HCT116 (cell line): Measurements from ENCODE around the gene SLC15A3. TPM values are rescaled to one million over a fixed set of nuclear protein-coding genes. Genes with fewer than 3 reads are reported as not detected.

ENCODE experiments used
- ATAC-seq: fragments of 200-7000 bp; cut with Tn5 transposase; 2 replicates; pipeline ENCODE4 v1.9.1; 2020; ENCODE audit warnings: mild to moderate bottlenecking, moderate library complexity
- BruUV-seq: library from RNA; stranded (reverse); fragments of 400-500 nt; replicated peaks from 2 replicates; lab custom pipeline; 2021; lab: Mats Ljungman, UMichigan
- CTCF ChIA-PET: fragments of 300-600 bp; sonication (Branson Sonifier 250); formaldehyde crosslinking; loops from one replicate; lab custom pipeline; 2021; ENCODE audit warnings: antibody characterized with exemption; lab: Charles Lee
- POLR2A ChIA-PET: fragments of 300-600, 350-600 bp; sonication (Branson Sonifier 250); formaldehyde crosslinking; loops from one replicate; lab custom pipeline; 2021; ENCODE audit warnings: antibody characterized with exemption; lab: Charles Lee
- RAD21 ChIA-PET, 2 experiments: fragments of 300-600 bp; sonication (Branson Sonifier 250); formaldehyde crosslinking; loops; one replicate each; lab custom pipeline; 2023; ENCODE audit warnings: low total read pairs in 2 of 2; ENCODE audit not compliant: uncharacterized antibody in 2 of 2, unreplicated experiment in 2 of 2, low non-redundant PET in 1 of 2; lab: Charles Lee
- DNase-seq: peaks from one replicate; pipeline ENCODE4 v3.0.0-alpha.2; 2010; ENCODE audit warnings: low read depth, low spot score
- H2AFZ ChIP-seq: fragments of 200-600 bp; shearing (Covaris generic), sonication (generic); 2 replicates; pipeline ENCODE4 v1.6.1; 2017; ENCODE audit warnings: low read depth, mixed run types, mixed read lengths, antibody characterized with exemption, low read length; ENCODE audit not compliant: poor library complexity, severe bottlenecking
- H3K27ac ChIP-seq: 2 replicates; pipeline ENCODE4 v1.5.1; 2012; ENCODE audit warnings: low read depth, low read length
- H3K27me3 ChIP-seq: fragments of 200-600 bp; sonication (generic); 2 replicates; pipeline ENCODE4 v1.6.1; 2016; ENCODE audit warnings: mixed run types, low read length, mixed read lengths; ENCODE audit not compliant: insufficient read depth
- H3K36me3 ChIP-seq, 2 experiments: fragments of 200-500 bp in 1 of 2; fragments of 200-600 bp in 1 of 2; sonication (Bioruptor generic) in 1 of 2; sonication (generic) in 1 of 2; 2 replicates each; pipeline versions ENCODE4 v1.5.1 to v1.6.1; 2014 to 2016; ENCODE audit warnings: low read length in 2 of 2, inconsistent platforms in 1 of 2, mixed read lengths in 1 of 2, mixed run types in 1 of 2; ENCODE audit not compliant: insufficient read depth in 2 of 2, control insufficient read depth in 1 of 2
- H3K4me1 ChIP-seq, 2 experiments: fragments of 200-600 bp in 1 of 2; sonication (generic) in 1 of 2; 2 replicates each; pipeline versions ENCODE4 v1.5.1 to v1.6.1; 2012 to 2017; ENCODE audit warnings: low read length in 2 of 2, inconsistent platforms in 1 of 2, mild to moderate bottlenecking in 1 of 2, mixed read lengths in 1 of 2, mixed run types in 1 of 2, moderate library complexity in 1 of 2; ENCODE audit not compliant: insufficient read depth in 2 of 2, control insufficient read depth in 1 of 2
- H3K4me2 ChIP-seq: fragments of 200-600 bp; sonication (generic); 2 replicates; pipeline ENCODE4 v1.6.1; 2017; ENCODE audit warnings: mixed run types, low read length, mixed read lengths
- H3K4me3 ChIP-seq, 2 experiments: fragments of 200-600 bp in 1 of 2; sonication (generic) in 1 of 2; replicated peaks in 1 of 2; 2 replicates each; pipeline ENCODE4 v1.5.1; 2011 to 2016; ENCODE audit warnings: low read length in 2 of 2, control low read depth in 1 of 2, low read depth in 1 of 2, mild to moderate bottlenecking in 1 of 2, mixed read lengths in 1 of 2, mixed run types in 1 of 2
- H3K79me2 ChIP-seq: fragments of 200-600 bp; sonication (generic); 2 replicates; pipeline ENCODE4 v1.6.1; 2017; ENCODE audit warnings: mild to moderate bottlenecking, mixed run types, low read length, moderate library complexity, mixed read lengths; ENCODE audit not compliant: insufficient read depth
- H3K9ac ChIP-seq: fragments of 200-600 bp; sonication (generic); 2 replicates; pipeline ENCODE4 v1.6.1; 2016; ENCODE audit warnings: low read length, mixed read lengths
- H3K9me2 ChIP-seq: fragments of 200-600 bp; sonication (generic), shearing (Covaris generic); 2 replicates; pipeline ENCODE4 v1.6.1; 2017; ENCODE audit warnings: mixed run types, mild to moderate bottlenecking, moderate library complexity; ENCODE audit not compliant: insufficient read depth
- H3K9me3 ChIP-seq, 2 experiments: fragments of 200-500 bp in 1 of 2; fragments of 200-600 bp in 1 of 2; sonication (Bioruptor generic) in 1 of 2; sonication (generic) in 1 of 2; 2 replicates each; pipeline ENCODE4 v1.6.1; 2014 to 2017; ENCODE audit warnings: low read length in 2 of 2, mixed read lengths in 2 of 2, inconsistent platforms in 1 of 2, low read depth in 1 of 2, mild to moderate bottlenecking in 1 of 2, mixed run types in 1 of 2, moderate library complexity in 1 of 2; ENCODE audit not compliant: control insufficient read depth in 1 of 2, insufficient read depth in 1 of 2
- H4K20me1 ChIP-seq: fragments of 200-600 bp; sonication (generic), shearing (Covaris generic); 2 replicates; pipeline ENCODE4 v1.6.1; 2017; ENCODE audit warnings: mixed run types, mild to moderate bottlenecking, moderate library complexity; ENCODE audit not compliant: insufficient read depth
- ATF3 ChIP-seq: IDR thresholded peaks from 2 replicates; pipeline ENCODE4 v1.6.1; 2012
- CBX3 ChIP-seq: IDR thresholded peaks from 2 replicates; pipeline ENCODE4 v1.6.1; 2012; ENCODE audit warnings: low read depth
- CTCF ChIP-seq, 3 experiments: fragments of 200-600 bp in 1 of 3; sonication (generic) in 1 of 3; IDR thresholded peaks in 2 of 3; conservative IDR thresholded peaks in 1 of 3; 2 replicates each; pipeline ENCODE4 v1.5.1; 2012 to 2017; ENCODE audit warnings: low read depth in 2 of 3, low read length in 2 of 3, antibody characterized with exemption in 1 of 3, borderline replicate concordance in 1 of 3, control low read depth in 1 of 3, mild to moderate bottlenecking in 1 of 3, mixed read lengths in 1 of 3, mixed run types in 1 of 3, moderate library complexity in 1 of 3; ENCODE audit not compliant: insufficient read depth in 1 of 3
- EGR1 ChIP-seq: IDR thresholded peaks from 2 replicates; pipeline ENCODE4 v1.6.1; 2012; ENCODE audit warnings: low read depth
- ELF1 ChIP-seq: IDR thresholded peaks from 2 replicates; pipeline ENCODE4 v1.6.1; 2012; ENCODE audit warnings: low read depth, borderline replicate concordance
- EZH2 ChIP-seq: fragments of 200-600 bp; sonication (generic); IDR thresholded peaks from 2 replicates; pipeline ENCODE4 v1.6.1; 2017; ENCODE audit warnings: antibody characterized with exemption, mixed run types
- EZH2phosphoT487 ChIP-seq: fragments of 200-600 bp; IDR thresholded peaks from 2 replicates; pipeline ENCODE4 v1.6.1; 2018; ENCODE audit warnings: antibody characterized with exemption, borderline replicate concordance
- FOSL1 ChIP-seq: IDR thresholded peaks from 2 replicates; pipeline ENCODE4 v1.6.1; 2012; ENCODE audit warnings: low read depth
- MAX ChIP-seq: IDR thresholded peaks from 2 replicates; pipeline ENCODE4 v1.6.1; 2012
- POLR2A ChIP-seq: IDR thresholded peaks from 2 replicates; pipeline ENCODE4 v1.7.0; 2011; ENCODE audit warnings: borderline replicate concordance; ENCODE audit not compliant: insufficient read depth, insufficient read length; ENCODE audit errors: extremely low read depth
- POLR2AphosphoS5 ChIP-seq: IDR thresholded peaks from 2 replicates; pipeline ENCODE4 v1.6.1; 2011; ENCODE audit warnings: mild to moderate bottlenecking, low read depth, low read length, moderate library complexity
- RAD21 ChIP-seq: IDR thresholded peaks from 2 replicates; pipeline ENCODE4 v1.6.1; 2012; ENCODE audit warnings: low read depth, mild to moderate bottlenecking
- REST ChIP-seq: IDR thresholded peaks from 2 replicates; pipeline ENCODE4 v1.6.1; 2012; ENCODE audit warnings: low read depth
- SIN3A ChIP-seq: IDR thresholded peaks from 2 replicates; pipeline ENCODE4 v1.6.1; 2012; ENCODE audit warnings: low read depth
- SP1 ChIP-seq: IDR thresholded peaks from 2 replicates; pipeline ENCODE4 v1.6.1; 2012; ENCODE audit warnings: low read depth
- SRF ChIP-seq: IDR thresholded peaks from 2 replicates; pipeline ENCODE4 v1.6.1; 2012; ENCODE audit warnings: low read depth
- YY1 ChIP-seq: IDR thresholded peaks from 2 replicates; pipeline ENCODE4 v1.6.1; 2011; ENCODE audit warnings: low read length, low read depth, moderate library complexity, mild to moderate bottlenecking; ENCODE audit not compliant: insufficient replicate concordance; ENCODE audit errors: extremely low read depth
- ZBTB33 ChIP-seq: IDR thresholded peaks from 2 replicates; pipeline ENCODE4 v1.6.1; 2011; ENCODE audit warnings: mild to moderate bottlenecking, low read length, moderate library complexity; ENCODE audit not compliant: insufficient replicate concordance; ENCODE audit errors: extremely low read depth
- ZFX ChIP-seq: fragments of 450-650 bp; IDR thresholded peaks from 2 replicates; pipeline ENCODE4 v1.6.1; 2017
- ZNF274 ChIP-seq: fragments of 200-500 bp; sonication (Bioruptor generic); IDR thresholded peaks from 2 replicates; pipeline ENCODE4 v1.6.1; 2014; ENCODE audit warnings: mild to moderate bottlenecking, low read depth, low read length, inconsistent platforms
- intact Hi-C: fragments of 100-400 bp; cut with micrococcal nuclease; formaldehyde crosslinking; loops from 2 replicates; pipeline ENCODE4 v1.10.0; 2022
- total RNA-seq: library from RNA; stranded (reverse); gene quantifications from one replicate; pipeline ENCODE4 v1.2.1, GENCODE V29; 2021; ENCODE audit not compliant: unreplicated experiment

The SLC15A3 gene
- total RNA-seq, 1 experiment from 2014 or later = not detected

GRCh38 chr11:60936467-60937143 is 15.4 kb downstream of the SLC15A3 start:
- Histone ChIP-seq H3K79me2 (no peaks in the 10 kb centered on the region), H3K9me3 (no peaks in the 10 kb centered on the region), H3K4me3 (no peak overlapping the region), H2AFZ (no peak overlapping the region), H3K4me1 (no peaks in the 10 kb centered on the region), H3K4me2 (no peak overlapping the region), H3K27ac (no peak overlapping the region), H3K36me3 (peaks cover 3 to 5% of the 10 kb centered on the region in 2 experiments; a peak in 3 of 4 replicates), H3K9ac (no peak overlapping the region), H3K27me3 (0 out of 2 replicates have a peak, but pooled peaks cover 11% of the 10 kb centered on the region), H4K20me1 (no peaks in the 10 kb centered on the region), H3K9me2 (no peaks in the 10 kb centered on the region)
- DNase-seq (no peak), ATAC-seq (no peak)
- ChIA-PET RAD21 (no interaction called here), POLR2A (no interaction called here), CTCF (no interaction called here)
- TF ChIP-seq SIN3A (no peak), EZH2 (no peak), ZNF274 (no peak), FOSL1 (no peak), REST (no peak), SP1 (no peak), SRF (no peak), EGR1 (no peak), ATF3 (no peak), CTCF (IDR thresholded peaks at IDR 0.05 in 2 of 3, conservative IDR thresholded peaks at IDR 0.05 in 1 of 3; ENCODE audit: borderline replicate concordance in 1 of 3, insufficient read depth in 1 of 3, low read depth in 2 of 3, low read length in 2 of 3) (no peak), POLR2AphosphoS5 (no peak), ELF1 (no peak), YY1 (no peak), MAX (no peak), POLR2A (no peak), RAD21 (no peak), ZBTB33 (no peak), CBX3 (no peak), ZFX (no peak), EZH2phosphoT487 (no peak)
- intact Hi-C loops = no loop called here
- TSS peak; percentile 35 for BruUV-seq
